GM19025 (cell line): ENCODE data around the gene ABI3BP.
"Not testable (repeated sequence)": the region's sequence is repeated elsewhere in the genome, so short reads cannot be mapped to it uniquely, and the experiment has no call there.

Experiments
- ATAC-seq: cut with Tn5 transposase; IDR thresholded peaks from one replicate; pipeline ENCODE4 v1.9.1; 2021; ENCODE audit warnings: mild to moderate bottlenecking, low read depth, moderate library complexity; ENCODE audit not compliant: unreplicated experiment

Gene ABI3BP, protein sequence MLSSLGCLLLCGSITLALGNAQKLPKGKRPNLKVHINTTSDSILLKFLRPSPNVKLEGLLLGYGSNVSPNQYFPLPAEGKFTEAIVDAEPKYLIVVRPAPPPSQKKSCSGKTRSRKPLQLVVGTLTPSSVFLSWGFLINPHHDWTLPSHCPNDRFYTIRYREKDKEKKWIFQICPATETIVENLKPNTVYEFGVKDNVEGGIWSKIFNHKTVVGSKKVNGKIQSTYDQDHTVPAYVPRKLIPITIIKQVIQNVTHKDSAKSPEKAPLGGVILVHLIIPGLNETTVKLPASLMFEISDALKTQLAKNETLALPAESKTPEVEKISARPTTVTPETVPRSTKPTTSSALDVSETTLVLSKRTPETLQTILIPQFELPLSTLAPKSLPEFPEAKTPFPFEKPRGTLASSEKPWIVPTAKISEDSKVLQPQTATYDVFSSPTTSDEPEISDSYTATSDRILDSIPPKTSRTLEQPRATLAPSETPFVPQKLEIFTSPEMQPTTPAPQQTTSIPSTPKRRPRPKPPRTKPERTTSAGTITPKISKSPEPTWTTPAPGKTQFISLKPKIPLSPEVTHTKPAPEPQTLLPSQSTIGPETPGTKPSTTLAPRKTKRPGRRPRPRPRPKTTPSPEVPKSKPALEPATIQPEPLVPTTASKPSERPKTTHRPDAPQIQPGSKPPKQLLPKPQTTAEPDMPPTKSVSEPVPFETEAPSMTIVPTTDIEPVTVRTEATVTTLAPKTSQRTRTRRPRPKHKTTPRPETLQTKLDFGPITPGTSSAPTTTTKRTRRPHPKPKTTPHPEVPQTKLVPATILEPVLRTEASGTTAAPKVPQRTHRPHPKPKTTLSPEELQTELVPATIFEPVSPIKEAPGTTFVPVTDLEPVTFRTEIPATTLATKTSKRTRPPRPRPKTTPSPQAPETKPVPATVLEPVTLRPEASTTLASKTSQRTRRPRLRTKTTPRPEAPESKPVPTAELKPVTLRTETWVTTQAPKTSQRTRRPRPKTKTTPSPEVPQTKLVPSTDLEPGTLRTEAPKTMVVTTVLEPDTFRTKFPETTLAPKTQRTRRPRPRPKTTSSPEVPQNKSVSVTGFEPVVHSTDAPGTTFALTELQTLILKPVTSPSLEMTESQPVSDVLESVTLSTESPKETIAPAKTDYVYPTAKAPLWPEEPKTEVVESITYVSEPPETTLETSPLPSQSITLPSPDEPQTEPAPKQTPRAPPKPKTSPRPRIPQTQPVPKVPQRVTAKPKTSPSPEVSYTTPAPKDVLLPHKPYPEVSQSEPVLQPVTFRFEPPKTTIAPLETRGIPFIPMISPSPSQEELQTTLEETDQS (N-terminal part only)

DNA sequence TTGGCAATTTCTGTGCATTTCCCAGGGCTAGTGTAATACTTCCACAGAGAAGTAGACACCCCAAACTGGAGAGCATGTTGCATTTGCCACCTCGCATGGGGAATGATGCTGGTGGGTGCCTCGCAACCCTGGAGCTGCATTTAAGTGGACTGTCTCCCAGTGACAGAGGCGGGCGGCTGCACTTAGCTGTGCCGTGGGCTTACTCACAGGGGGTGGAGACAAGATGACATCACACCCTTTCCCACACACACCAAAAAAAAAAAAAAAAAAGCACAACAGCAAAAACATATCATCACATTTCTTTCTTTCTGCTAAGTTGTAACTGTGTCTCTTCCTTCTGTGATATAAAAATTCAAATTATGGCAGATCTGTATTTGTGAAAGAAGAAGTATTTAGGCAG lies at the start of gene ABI3BP:
ABI3BP (minus strand) TSS at position 113 of the 400 bp plus-strand sequence; CDS start at position 76, 37 bp downstream.
- ATAC-seq = no peak

DNA sequence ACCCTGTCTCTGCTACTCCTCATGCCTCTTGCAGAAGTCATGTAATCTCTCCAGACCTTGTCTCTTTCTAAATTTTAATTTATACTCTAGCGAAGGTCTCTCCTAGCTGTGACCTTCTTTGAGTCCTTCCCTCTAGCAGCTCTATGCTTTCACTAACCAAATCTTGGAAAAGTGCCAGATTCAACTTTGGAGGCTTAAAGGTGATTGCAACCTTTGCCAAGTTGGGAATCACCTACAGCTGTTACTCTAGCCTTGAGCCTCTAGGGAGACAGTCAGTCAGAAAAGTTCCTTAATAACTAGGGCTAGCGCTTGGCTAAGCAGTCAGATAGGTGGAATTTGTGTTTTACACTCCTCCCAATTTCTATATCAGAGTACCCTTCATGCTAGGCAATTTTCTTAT lies 46.1 kb upstream of the ABI3BP start:
- ATAC-seq = no peak

DNA sequence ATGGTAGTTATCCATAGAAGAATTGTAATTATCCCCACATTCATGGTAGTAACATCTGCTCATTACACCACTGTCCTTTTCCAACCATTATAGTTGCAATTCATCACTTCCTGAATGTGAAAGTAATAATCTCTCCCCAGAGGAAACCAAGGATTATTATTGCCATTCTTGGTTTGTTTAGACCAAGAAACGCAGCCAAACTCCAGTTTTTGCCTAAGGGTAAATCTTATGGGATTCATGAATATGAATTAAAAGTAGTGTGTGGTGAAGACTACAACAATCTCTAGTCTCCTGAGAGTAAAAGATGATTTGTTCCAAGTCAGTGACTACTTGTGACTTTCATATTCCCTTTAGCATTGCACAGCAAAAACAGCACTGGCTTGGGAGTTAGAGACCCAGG lies 45.7 kb upstream of the ABI3BP start:
- ATAC-seq = no peak

- no peak for ATAC-seq
Observed at GRCh38 chr3:101038393-101038792, 45.2 kb upstream of the ABI3BP start.

DNA sequence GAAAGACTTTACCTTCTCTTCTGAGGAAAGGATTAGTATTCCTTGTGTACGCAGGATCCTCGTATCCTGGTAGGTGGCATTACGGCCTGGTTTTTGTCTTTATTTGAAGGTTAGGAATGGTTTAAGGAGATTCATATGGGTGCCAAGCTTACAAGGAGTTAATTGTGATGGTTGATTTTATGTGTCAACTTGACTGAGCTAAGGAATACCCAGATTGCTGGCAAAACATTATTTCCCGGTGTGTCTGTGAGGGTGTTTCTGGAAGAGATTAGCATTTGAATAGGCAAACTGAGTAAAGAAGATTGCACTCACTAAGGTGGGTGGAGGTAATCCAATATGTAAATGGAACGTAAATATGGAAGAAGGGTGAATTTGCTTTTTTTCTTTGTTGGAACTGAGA lies 44.4 kb upstream of the ABI3BP start:
- ATAC-seq = no peak

DNA sequence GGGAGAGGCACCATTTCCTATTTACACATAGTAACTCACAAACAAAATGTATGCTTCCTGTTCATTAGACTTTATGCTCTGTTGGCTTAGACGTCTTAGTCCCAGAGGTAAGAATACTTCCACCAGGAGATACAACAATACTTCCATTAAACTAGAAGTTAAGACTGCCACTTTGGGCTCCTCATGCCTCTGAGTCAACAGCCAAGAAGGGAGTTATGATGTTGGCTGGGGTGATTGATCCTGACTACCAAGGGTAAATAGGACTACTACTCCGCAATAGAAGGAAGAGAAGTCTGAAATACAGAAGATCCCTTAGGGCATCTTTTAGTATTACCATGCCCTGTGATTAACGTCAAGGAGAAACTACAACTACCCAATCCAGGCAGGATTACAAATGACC lies 43.5 kb upstream of the ABI3BP start:
- no peak for ATAC-seq

- no peak for ATAC-seq
Observed at GRCh38 chr3:101036213-101036618, 43.0 kb upstream of the ABI3BP start.

- no peak for ATAC-seq
Observed at GRCh38 chr3:101027286-101027685, 34.1 kb upstream of the ABI3BP start.

DNA sequence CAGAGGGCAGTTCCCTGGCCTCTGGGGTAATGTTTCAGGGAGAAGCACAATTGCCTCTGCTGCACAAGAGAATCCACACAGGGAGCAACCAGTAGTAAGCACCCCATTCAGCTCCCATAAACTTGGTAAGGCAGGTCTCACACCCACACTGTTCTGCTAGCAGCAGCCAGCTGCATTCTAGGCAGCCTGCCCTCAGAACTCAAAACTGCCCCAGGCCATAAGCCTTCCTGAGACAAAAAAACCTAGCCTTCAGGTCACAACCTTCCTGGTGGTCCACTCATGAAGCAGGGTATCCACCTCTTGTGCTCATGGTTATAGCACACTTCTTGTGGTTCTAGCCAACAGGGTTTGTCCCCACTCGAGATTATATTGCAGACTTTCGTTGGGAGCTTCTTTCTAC lies 33.7 kb upstream of the ABI3BP start:
- no peak for ATAC-seq

DNA sequence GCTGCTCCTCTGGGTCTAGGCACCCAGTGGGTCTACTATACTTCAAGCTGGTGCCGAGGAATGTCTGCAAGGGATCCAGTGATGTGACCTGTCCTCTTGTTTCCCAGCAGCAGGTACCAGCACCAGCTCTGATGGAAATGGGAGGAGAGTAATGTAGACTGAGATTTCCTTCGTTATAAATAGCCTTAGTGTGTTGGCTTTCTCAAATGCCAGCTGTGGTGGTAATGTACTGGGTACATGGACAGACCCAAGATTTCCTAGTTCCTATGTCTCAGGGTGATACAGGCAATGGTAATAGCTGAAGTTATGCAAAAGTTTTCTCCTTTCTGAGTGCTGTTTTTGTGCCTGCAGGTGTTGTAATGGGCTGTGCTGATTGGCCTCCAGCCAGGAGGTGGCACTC lies 33.0 kb upstream of the ABI3BP start:
- ATAC-seq = no peak

DNA sequence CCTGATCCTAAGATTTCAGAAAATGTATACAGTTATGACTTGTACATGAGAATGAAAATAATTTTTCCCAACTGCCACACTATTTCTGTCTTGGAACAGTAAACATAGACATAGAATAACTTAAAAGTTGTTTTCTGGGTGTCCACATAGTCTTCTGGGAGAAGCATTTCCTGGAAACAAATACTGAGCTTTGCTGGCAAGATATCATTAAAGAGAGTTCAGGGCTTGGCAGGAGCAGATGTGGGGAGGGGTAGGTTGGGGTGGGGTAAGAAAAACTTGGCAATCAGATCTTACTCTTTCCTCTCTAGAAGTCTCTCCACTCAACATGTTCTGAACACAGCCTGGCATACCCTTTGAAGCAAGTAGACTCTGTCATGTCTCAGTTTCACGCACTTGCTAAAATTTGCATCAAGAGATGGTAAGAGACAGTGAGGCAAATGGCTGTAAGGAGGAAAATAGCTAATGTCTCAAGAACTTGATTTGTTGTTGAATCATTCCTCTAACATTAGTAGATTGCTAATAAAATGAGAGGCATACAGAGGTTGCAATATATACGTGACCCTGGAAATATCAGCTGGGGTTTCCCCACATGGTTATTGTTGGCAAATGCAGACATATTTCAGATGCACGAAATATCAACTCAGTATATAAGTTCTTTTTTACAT lies 27.3 kb upstream of the ABI3BP start:
- no peak for ATAC-seq

DNA sequence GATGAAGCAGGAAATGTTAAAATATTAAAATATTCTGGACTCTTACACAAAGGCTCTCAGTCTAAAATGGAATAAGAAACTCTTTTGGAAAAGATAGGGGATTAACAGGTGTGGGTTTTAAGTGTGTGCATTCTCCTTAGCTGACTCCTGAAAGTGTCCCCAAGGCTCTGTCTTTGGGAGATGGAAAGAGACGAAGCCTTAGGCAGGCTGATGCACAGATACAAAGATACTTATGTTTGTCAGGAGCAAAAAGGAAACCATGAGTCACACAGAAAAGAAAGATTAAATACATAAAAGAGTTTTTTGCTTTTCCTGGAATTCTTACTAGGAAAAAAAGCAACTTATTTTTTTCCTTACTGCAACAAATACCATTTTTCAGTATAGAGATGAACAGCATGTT lies 23.8 kb upstream of the ABI3BP start:
- ATAC-seq = no peak

DNA sequence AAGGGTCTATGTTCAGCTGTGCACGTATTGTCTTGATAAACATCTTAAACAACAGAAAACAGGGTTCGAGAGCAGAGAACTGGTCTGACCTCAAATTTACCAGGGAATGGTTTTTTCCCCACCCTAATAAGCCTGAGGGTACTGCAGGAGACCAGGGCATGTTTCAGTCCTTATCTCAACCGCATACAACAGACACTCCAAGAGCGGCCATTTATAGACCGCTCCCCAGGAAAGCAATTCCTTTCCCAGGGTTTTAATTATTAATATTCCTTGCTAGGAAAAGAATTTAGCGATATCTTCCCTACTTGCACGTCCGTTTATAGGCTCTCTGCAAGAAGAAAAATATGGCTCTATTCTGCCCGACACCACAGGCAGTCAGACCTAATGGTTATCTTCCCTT lies 19.1 kb upstream of the ABI3BP start:
- ATAC-seq = not testable (repeated sequence)

- ATAC-seq = no peak
Observed at GRCh38 chr3:101011136-101011535, 17.9 kb upstream of the ABI3BP start.

DNA sequence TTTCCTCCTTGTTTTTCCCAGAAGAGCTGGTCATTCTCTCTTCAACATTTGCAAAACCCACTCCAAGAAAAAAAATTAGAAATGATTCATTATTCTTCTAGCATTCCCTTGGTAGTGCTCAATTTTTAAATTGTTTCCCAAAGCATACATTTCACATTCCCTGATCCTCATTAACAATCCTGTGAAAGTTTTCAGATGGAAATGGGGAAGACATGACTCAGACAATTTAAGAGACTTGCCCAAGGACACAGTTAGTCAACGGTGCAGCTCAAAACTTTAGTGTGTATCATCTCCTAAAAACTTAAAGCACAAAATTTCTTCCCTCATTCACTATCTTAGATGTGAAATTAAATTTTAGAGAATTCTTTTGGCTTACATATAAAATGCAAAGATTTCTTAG lies 17.1 kb upstream of the ABI3BP start:
- ATAC-seq = no peak

GRCh38 chr3:101009386-101009785 lies 16.2 kb upstream of the ABI3BP start:
- no peak for ATAC-seq

- ATAC-seq = no peak
Observed at GRCh38 chr3:100999160-100999559, 5.9 kb upstream of the ABI3BP start.

DNA sequence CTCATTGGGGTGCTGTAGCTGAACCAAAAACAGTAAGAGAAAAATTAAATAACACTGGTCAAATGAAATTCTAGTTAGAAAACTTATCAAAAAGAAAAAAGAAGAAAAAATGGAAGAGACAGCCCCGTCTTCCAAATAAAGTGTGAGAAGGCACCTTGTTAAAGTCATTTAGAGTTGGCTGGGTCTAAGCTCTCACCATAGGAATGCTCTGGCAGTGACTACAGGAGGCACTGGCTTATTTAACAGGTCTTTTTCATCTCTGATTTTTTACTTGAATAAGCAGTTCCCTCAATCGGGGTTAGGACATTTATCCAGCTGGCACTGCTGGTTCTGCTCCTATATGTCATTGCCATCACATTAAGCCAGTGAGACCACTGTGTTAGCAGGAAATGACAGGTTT lies 1.6 kb upstream of the ABI3BP start:
- no peak for ATAC-seq

DNA sequence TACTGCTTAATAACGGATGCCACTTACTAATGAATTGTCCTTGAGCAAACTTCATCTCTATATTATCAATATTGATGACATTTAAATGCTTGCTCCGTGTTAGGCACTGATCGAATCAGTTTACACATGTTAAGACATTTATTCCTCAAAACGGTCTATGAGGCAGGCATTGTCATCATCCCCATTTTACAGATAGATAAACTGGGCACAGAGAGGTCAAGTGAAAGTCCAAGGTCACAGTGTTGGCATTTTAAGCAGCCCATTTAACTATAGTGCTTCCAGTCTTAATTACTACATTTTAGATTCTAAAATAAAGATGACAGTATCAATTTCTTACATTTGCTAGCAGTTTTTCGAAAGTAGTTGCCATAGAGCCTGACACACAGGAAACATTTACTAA lies 966 bp upstream of the ABI3BP start:
- ATAC-seq = no peak
